Lung (tissue), 12 donors: Measurements from ENCODE around the gene CPZ. TPM values are rescaled to one million over a fixed set of nuclear protein-coding genes. Genes with fewer than 3 reads are reported as not detected.

Experiments
- ATAC-seq: fragments of 200-7000 bp; cut with Tn5 transposase; one replicate; pipeline ENCODE4 v1.9.1; 2020; ENCODE audit warnings: moderate number of reproducible peaks; ENCODE audit not compliant: insufficient read depth, low FRiP score
- DNase-seq, 3 donors: peaks; one replicate each; pipeline ENCODE4 v3.0.0-alpha.2; 2013 to 2017
- H3K27ac ChIP-seq, 2 donors: one replicate each; pipeline ENCODE4 v1.5.1; 2013; ENCODE audit warnings: mild to moderate bottlenecking in 2 of 2, moderate library complexity in 2 of 2, control low read depth in 1 of 2, inconsistent platforms in 1 of 2, low read depth in 1 of 2, low read length in 1 of 2
- H3K27me3 ChIP-seq, 3 donors: one replicate each; pipeline ENCODE4 v1.5.1; 2013; ENCODE audit warnings: low read length in 2 of 3; ENCODE audit not compliant: control insufficient read depth in 3 of 3, insufficient read depth in 3 of 3
- H3K36me3 ChIP-seq, 4 donors: one replicate each; pipeline ENCODE4 v1.5.1; 2013; ENCODE audit warnings: low read length in 4 of 4, mild to moderate bottlenecking in 1 of 4, moderate library complexity in 1 of 4; ENCODE audit not compliant: control insufficient read depth in 4 of 4, insufficient read depth in 4 of 4
- H3K4me1 ChIP-seq, 5 donors: one replicate each; pipeline ENCODE4 v1.5.1; 2013; ENCODE audit warnings: low read length in 5 of 5, mild to moderate bottlenecking in 2 of 5, moderate library complexity in 1 of 5; ENCODE audit not compliant: control insufficient read depth in 5 of 5, insufficient read depth in 5 of 5
- H3K4me3 ChIP-seq: one replicate; pipeline ENCODE4 v1.5.1; 2013; ENCODE audit warnings: mild to moderate bottlenecking, control low read depth, moderate library complexity
- H3K9ac ChIP-seq, 2 donors: one replicate each; pipeline ENCODE4 v1.5.1; 2013; ENCODE audit warnings: low read length in 2 of 2, control low read depth in 1 of 2; ENCODE audit not compliant: insufficient read depth in 1 of 2
- H3K9me3 ChIP-seq, 4 donors: one replicate each; pipeline ENCODE4 v1.5.1; 2013; ENCODE audit warnings: low read length in 3 of 4, mild to moderate bottlenecking in 1 of 4, moderate library complexity in 1 of 4; ENCODE audit not compliant: control insufficient read depth in 4 of 4, insufficient read depth in 3 of 4
- WGBS, 2 donors: extraction: QIAGEN DNeasy Blood & Tissue Kit; methylation state at CpG; one replicate each; pipeline ENCODE4 v1.1.7; 2013; 5-methylcytosine and 5-hydroxymethylcytosine counted together
- polyA plus RNA-seq, 2 donors: library from polyadenylated mRNA; stranded (reverse); fragments of 200-250 nt; gene quantifications; one replicate each; pipeline ENCODE4 v1.2.1, GENCODE V29; 2013
- total RNA-seq, 2 donors: library from RNA; depleted of rRNA in 1 of 2; stranded (reverse); fragments of >200 nt in 1 of 2; gene quantifications; one replicate each; pipeline ENCODE4 v1.2.1, GENCODE V29; 2014 to 2021
- TF ChIP-seq, protein P1 (sequence below): IDR thresholded peaks from 2 replicates; pipeline ENCODE4 v1.5.1; 2012; ENCODE audit warnings: mild to moderate bottlenecking; ENCODE audit errors: control extremely low read depth, extremely low read depth
- donor health status: control.
- donor health status: control.
- donor health status: Bipolar disorder and iron deficiency.
- donor health status: healthy.
- donor health status: DM: yes; HTN: yes; CAD: no.

CPZ gene
- total and polyA plus RNA-seq, 4 donors, result 1.4 to 5.5 (median 2.7) TPM

DNA sequence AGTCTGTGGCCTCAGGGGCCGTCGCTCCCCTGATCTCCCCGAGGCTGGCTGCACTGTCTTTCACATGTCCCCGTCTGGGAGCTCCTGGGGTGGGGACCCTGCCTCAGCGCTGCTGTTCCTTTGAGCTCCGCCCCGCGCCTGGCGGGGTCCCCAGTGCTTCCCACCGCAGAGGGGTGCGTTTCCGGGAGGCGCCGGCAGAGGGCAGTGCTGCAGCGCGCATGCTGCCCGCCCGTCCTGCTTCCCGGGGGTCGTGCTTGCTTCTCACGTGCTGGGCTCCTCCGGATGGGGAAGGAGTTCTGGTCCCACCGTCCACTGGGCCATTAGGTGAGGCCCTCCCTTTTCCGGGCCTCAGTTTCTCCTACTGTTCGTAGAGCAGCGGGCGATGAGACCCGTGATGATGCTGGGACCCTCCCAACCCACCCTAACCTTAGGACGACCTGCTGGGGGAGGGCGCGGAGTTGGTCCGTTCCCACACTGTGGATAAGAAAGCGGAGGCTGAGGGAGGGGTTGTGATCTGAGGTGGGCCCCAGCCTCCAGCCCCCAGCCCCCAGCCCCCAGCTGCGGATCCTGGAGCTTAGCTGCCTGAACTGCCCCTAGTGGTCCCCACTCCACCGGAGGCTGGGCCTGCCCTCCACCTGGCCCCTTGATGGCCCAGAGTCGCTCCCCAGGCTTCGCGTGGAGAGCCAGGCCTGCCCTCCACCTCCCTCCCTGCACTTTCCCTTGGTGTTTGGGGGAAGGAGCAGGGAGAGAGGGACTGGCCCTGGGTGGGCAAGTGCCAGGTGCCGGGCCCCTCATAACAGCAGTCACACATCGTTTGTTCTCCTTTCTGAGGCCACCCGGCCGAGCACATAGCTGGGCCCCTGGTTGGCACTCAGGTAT, 15.3 kb downstream of the CPZ start:
- DNase-seq (peak; percentile 37 to 64 (median 45)), ATAC-seq (no peak)
- TF ChIP-seq, protein P1, sequence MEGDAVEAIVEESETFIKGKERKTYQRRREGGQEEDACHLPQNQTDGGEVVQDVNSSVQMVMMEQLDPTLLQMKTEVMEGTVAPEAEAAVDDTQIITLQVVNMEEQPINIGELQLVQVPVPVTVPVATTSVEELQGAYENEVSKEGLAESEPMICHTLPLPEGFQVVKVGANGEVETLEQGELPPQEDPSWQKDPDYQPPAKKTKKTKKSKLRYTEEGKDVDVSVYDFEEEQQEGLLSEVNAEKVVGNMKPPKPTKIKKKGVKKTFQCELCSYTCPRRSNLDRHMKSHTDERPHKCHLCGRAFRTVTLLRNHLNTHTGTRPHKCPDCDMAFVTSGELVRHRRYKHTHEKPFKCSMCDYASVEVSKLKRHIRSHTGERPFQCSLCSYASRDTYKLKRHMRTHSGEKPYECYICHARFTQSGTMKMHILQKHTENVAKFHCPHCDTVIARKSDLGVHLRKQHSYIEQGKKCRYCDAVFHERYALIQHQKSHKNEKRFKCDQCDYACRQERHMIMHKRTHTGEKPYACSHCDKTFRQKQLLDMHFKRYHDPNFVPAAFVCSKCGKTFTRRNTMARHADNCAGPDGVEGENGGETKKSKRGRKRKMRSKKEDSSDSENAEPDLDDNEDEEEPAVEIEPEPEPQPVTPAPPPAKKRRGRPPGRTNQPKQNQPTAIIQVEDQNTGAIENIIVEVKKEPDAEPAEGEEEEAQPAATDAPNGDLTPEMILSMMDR, result peak; percentile 38

DNA sequence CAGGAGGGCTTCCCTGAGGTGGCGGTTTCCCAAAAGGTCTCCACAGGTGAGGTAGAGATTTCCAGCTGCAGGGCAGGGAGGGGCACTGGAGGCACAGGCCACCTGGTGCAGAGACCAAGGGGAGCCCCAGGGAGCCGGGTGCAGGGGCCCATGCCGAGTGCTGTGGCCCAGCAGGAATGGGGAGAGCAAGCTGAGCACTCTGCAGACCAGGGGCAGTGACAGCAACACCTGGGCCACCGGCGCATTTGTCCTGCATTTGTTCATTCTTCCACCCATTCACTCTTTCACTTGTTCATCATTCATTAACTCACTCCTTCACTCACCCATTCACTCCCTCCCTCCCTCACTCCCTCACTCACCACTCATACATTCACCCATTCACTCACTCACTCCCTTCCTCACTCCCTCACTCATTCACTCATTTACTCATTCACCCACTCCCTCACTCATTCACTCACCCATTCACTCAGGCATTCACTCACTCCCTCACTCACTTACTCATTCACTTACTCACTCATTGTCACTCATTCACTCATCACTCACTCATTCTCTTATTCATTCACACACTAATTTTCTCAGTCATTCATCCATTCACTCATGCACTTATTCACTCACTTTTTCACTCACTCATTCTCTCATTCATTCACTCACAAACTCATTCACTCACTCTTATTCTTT, 16.3 kb downstream of the CPZ start:
- Histone ChIP-seq H3K36me3 (no peaks in the 10 kb centered on the region), H3K4me3 (no peak overlapping the region), H3K9me3 (peaks cover 0 to 2% (median 0%) of the 10 kb centered on the region in 4 donors), H3K27ac (no peak overlapping the region), H3K9ac (no peak overlapping the region), H3K4me1 (peaks cover 0 to 2% (median 0%) of the 10 kb centered on the region in 5 donors), H3K27me3 (peaks cover 0 to 12% (median 0%) of the 10 kb centered on the region in 3 donors)
- ATAC-seq (no peak), DNase-seq (no peak)
- 72 to 75% methylated on average over 5 of the region's 5 CpGs for WGBS, 2 donors
- TF ChIP-seq, protein P1, result no peak

More for the DNA sequence above, 15.3 kb downstream of the CPZ start:
- H3K27ac ChIP-seq, result no peak overlapping the region
- H3K9ac ChIP-seq, result no peak overlapping the region
- H3K4me3 ChIP-seq, result no peak overlapping the region
- peaks cover 0 to 2% (median 0%) of the 10 kb centered on the region in 5 donors for H3K4me1 ChIP-seq
- peaks cover 0 to 2% (median 0%) of the 10 kb centered on the region in 4 donors for H3K9me3 ChIP-seq
- H3K27me3 ChIP-seq, result peaks cover 0 to 12% (median 0%) of the 10 kb centered on the region in 3 donors
- WGBS, 2 donors, result 16 to 20% methylated on average over 38 to 42 of the region's 42 CpGs
- no peaks in the 10 kb centered on the region for H3K36me3 ChIP-seq

DNA sequence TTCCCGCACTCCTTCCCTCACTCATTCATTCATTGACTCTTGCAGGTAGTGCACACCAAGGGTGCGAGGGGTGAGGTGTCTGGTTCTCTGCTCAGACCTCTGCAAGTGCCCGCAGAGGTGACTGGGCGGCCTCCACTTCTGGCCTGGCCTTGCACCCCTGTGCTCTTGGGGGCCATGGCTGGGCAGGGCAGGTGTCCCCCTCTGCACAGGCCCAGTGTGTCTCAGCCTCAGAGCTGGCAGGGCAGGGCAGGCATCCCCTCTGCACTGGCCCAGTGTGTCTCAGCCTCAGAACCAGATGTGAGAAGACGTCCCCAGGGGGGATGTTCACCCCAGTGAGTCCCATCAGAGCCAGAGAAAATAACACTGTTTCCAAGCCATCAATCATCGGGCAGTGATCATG, 16.8 kb downstream of the CPZ start:
- TF ChIP-seq, protein P1, result no peak
- 82 to 84% methylated on average over 6 of the region's 6 CpGs for WGBS, 2 donors
- Histone ChIP-seq H3K36me3 (no peaks in the 10 kb centered on the region), H3K9me3 (peaks cover 0 to 2% (median 0%) of the 10 kb centered on the region in 4 donors), H3K9ac (no peak overlapping the region), H3K4me1 (peaks cover 0 to 2% (median 0%) of the 10 kb centered on the region in 5 donors), H3K27ac (no peak overlapping the region), H3K4me3 (no peak overlapping the region), H3K27me3 (peaks cover 0 to 12% (median 0%) of the 10 kb centered on the region in 3 donors)
- no peak for DNase-seq
- no peak for ATAC-seq
